Activated CD4-positive, alpha-beta T cell treated with anti-CD3 and anti-CD28 coated beads, Interleukin-2, amount 10 ng/mL, durations not matched to agents 7 days and 5 days (primary cell): ENCODE results near the gene TMEM135. TPM values are rescaled to one million over a fixed set of nuclear protein-coding genes. Genes with fewer than 3 reads are reported as not detected.
"Not testable (repeated sequence)": the region's sequence is repeated elsewhere in the genome, so short reads cannot be mapped to it uniquely, and the experiment has no call there.

Experiments
- CTCF ChIA-PET: fragments of 350-600 bp; sonication (Branson Sonifier 250); formaldehyde crosslinking; loops from one replicate; lab custom pipeline; 2021; ENCODE audit warnings: antibody characterized with exemption; lab: Charles Lee
- POLR2A ChIA-PET: fragments of 350-600 bp; sonication (Branson Sonifier 250); formaldehyde crosslinking; loops from one replicate; lab custom pipeline; 2021; ENCODE audit warnings: antibody characterized with exemption; lab: Charles Lee
- DNase-seq: peaks from one replicate; pipeline ENCODE4 v3.0.0-alpha.2; 2020
- H3K27ac Mint-ChIP-seq: one replicate; pipeline ENCODE4 v1.8.0; 2021; ENCODE audit warnings: mild to moderate bottlenecking, moderate library complexity, mixed read lengths
- H3K27me3 Mint-ChIP-seq: one replicate; pipeline ENCODE4 v1.8.0; 2021; ENCODE audit warnings: mixed read lengths
- H3K36me3 Mint-ChIP-seq: one replicate; pipeline ENCODE4 v1.8.0; 2021; ENCODE audit warnings: low read depth, mixed read lengths
- H3K4me1 Mint-ChIP-seq: one replicate; pipeline ENCODE4 v1.8.0; 2021; ENCODE audit warnings: mixed read lengths
- H3K4me3 Mint-ChIP-seq: one replicate; pipeline ENCODE4 v1.8.0; 2021; ENCODE audit warnings: mild to moderate bottlenecking, moderate library complexity, mixed read lengths
- H3K9me3 Mint-ChIP-seq: one replicate; pipeline ENCODE4 v1.8.0; 2021; ENCODE audit warnings: mixed read lengths
- total RNA-seq, 2 experiments: library from RNA; stranded (reverse); gene quantifications; one replicate each; pipeline ENCODE4 v1.2.3, GENCODE V29; 2021

Gene TMEM135
- total RNA-seq, 2 experiments from 2014 or later, result 32.9 to 33.1 TPM

- no peak for DNase-seq
- no peak overlapping the region for H3K27ac Mint-ChIP-seq
These were observed 226.2 kb downstream of the TMEM135 start for GRCh38 chr11:87263979-87264378.

GRCh38 chr11:87265132-87265531 is 227.4 kb downstream of the TMEM135 start:
- Mint-ChIP-seq H3K4me1 (no peaks in the 10 kb centered on the region), H3K4me3 (no peak overlapping the region), H3K36me3 (no peaks in the 10 kb centered on the region), H3K27ac (no peak overlapping the region), H3K27me3 (no peaks in the 10 kb centered on the region), H3K9me3 (no peaks in the 10 kb centered on the region)
- CTCF ChIA-PET, result no interaction called here
- DNase-seq, result no peak
- POLR2A ChIA-PET, result no interaction called here

More at GRCh38 chr11:87263979-87264378, 226.2 kb downstream of the TMEM135 start:
- H3K9me3 Mint-ChIP-seq, result no peaks in the 10 kb centered on the region
- no peaks in the 10 kb centered on the region for H3K36me3 Mint-ChIP-seq
- POLR2A ChIA-PET, result no interaction called here
- no peak overlapping the region for H3K4me3 Mint-ChIP-seq
- H3K27me3 Mint-ChIP-seq, result no peaks in the 10 kb centered on the region
- CTCF ChIA-PET, result no interaction called here
- H3K4me1 Mint-ChIP-seq, result no peaks in the 10 kb centered on the region

DNA sequence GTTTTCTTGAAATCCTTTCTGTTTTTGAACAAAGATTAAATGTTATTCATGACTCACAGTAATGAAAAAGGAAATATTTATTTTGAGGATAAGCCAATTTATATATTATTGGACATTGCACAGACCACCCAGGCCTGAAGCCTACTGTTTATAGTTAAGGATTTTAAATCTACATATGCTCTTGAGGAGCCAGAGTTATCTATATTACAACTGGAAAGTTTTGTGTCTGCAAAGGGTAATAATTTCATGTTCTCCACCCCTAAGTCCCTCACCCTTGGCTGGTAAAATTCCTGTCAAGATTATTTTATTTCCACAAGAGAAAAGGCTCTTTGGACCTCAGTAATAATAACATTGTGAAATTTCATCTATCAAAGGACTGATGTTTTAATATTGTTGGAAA is 228.2 kb downstream of the TMEM135 start:
- Mint-ChIP-seq H3K27me3 (no peaks in the 10 kb centered on the region), H3K4me1 (no peaks in the 10 kb centered on the region), H3K27ac (no peak overlapping the region), H3K9me3 (no peaks in the 10 kb centered on the region), H3K36me3 (no peaks in the 10 kb centered on the region), H3K4me3 (no peak overlapping the region)
- CTCF ChIA-PET, result no interaction called here
- POLR2A ChIA-PET, result no interaction called here
- DNase-seq, result no peak

- H3K4me3 Mint-ChIP-seq, result no peak overlapping the region
- no peaks in the 10 kb centered on the region for H3K4me1 Mint-ChIP-seq
- CTCF ChIA-PET, result no interaction called here
- H3K27me3 Mint-ChIP-seq, result no peaks in the 10 kb centered on the region
- no peak for DNase-seq
- no peaks in the 10 kb centered on the region for H3K36me3 Mint-ChIP-seq
- H3K9me3 Mint-ChIP-seq, result no peaks in the 10 kb centered on the region
- POLR2A ChIA-PET, result no interaction called here
- H3K27ac Mint-ChIP-seq, result no peak overlapping the region
These were observed 229.0 kb downstream of the TMEM135 start for GRCh38 chr11:87266751-87267150.

GRCh38 chr11:87271951-87272350 is 234.2 kb downstream of the TMEM135 start:
- DNase-seq, H3K9me3 Mint-ChIP-seq, H3K36me3 Mint-ChIP-seq, H3K27me3 Mint-ChIP-seq, H3K4me3 Mint-ChIP-seq, CTCF ChIA-PET, POLR2A ChIA-PET, H3K4me1 Mint-ChIP-seq, H3K27ac Mint-ChIP-seq: not testable (repeated sequence)

- no peak for DNase-seq
- Mint-ChIP-seq H3K36me3 (no peaks in the 10 kb centered on the region), H3K27me3 (no peaks in the 10 kb centered on the region), H3K4me3 (no peak overlapping the region), H3K4me1 (no peaks in the 10 kb centered on the region), H3K27ac (no peak overlapping the region), H3K9me3 (no peaks in the 10 kb centered on the region)
- ChIA-PET POLR2A (no interaction called here), CTCF (no interaction called here)
These were observed 237.4 kb downstream of the TMEM135 start for GRCh38 chr11:87275176-87275575.

- CTCF ChIA-PET, result no interaction called here
- H3K4me3 Mint-ChIP-seq, result no peak overlapping the region
- no peaks in the 10 kb centered on the region for H3K27me3 Mint-ChIP-seq
- H3K36me3 Mint-ChIP-seq, result peaks cover under 1% of the 10 kb centered on the region
- H3K27ac Mint-ChIP-seq, result no peak overlapping the region
- POLR2A ChIA-PET, result no interaction called here
- no peaks in the 10 kb centered on the region for H3K9me3 Mint-ChIP-seq
- H3K4me1 Mint-ChIP-seq, result no peaks in the 10 kb centered on the region
- DNase-seq, result no peak
These were observed 242.4 kb downstream of the TMEM135 start for GRCh38 chr11:87280143-87280542.

DNA sequence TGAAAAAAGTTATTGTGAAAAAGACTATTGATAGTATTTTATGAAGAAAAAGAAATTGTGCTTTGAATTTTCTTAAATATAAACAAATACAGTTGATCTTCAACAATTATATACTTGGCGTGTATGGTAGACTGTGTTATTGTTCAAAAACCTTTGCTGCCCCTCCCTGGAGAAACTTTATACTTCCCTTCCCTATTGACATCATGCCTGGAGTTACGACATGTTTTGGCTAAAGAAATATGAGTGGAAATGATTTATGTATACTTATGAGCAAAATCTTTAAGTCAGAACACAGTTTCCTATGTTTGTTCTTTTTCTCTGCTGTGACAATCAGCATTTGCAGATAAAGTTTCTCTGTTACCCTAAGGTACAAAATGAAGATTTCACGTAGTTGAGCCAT is 243.8 kb downstream of the TMEM135 start:
- Mint-ChIP-seq H3K27ac (no peak overlapping the region), H3K9me3 (no peaks in the 10 kb centered on the region), H3K27me3 (no peaks in the 10 kb centered on the region), H3K4me1 (no peaks in the 10 kb centered on the region), H3K4me3 (no peak overlapping the region), H3K36me3 (peaks cover 4% of the 10 kb centered on the region)
- DNase-seq, result no peak
- CTCF ChIA-PET, result interaction anchor here (0.6 to 0.9 kb wide), 2 partner anchors 276 to 284 kb away, joined by 3 read pairs; no protein-coding TSS in a partner anchor
- POLR2A ChIA-PET, result no interaction called here

DNA sequence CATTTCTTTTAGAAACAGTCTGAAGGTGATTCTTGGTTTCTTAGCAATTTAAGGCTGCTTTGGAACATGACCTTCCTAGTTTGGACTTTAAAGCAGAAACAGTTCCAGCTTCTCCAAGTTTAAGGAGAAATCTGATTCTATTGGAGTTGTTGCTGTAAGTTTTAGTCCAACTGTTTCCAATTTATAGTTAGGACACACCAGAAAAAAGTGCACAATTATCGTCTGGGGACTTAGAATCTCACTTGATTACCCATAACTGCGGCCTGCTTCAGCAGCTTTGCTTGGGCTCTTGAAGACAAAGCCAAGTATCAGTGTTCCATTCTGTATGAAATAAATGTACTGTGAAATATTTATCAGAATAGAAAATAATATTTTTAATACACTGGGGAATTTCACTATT is 246.6 kb downstream of the TMEM135 start:
- H3K27ac Mint-ChIP-seq, result no peak overlapping the region

DNA sequence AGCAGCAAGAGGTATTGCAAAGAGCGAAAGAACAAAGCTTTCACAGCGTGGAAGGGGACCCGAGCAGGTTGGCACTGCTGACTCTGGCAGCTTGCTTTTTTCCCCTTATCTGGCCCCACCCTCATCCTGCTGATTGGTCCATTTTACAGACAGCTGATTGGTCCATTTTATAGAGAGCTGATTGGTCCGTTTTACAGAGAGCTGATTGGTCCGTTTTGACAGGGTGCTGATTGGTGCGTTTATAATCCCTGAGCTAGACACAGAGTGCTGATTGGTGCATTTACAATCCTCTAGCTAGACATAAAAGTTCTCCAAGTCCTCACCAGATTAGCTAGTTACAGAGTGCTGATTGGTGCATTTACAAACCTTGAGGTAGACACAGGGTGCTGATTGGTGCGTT is 247.9 kb downstream of the TMEM135 start:
- H3K4me3 Mint-ChIP-seq, DNase-seq, POLR2A ChIA-PET, H3K4me1 Mint-ChIP-seq, H3K27ac Mint-ChIP-seq, H3K9me3 Mint-ChIP-seq, H3K27me3 Mint-ChIP-seq, H3K36me3 Mint-ChIP-seq: not testable (repeated sequence)
- CTCF ChIA-PET, result interaction anchor here (0.9 kb wide), 1 partner anchor 10 kb away, joined by 3 read pairs; no protein-coding TSS in a partner anchor

More for the DNA sequence above, 246.6 kb downstream of the TMEM135 start:
- CTCF ChIA-PET, result no interaction called here
- Mint-ChIP-seq H3K27me3 (no peaks in the 10 kb centered on the region), H3K4me1 (no peaks in the 10 kb centered on the region), H3K36me3 (peaks cover 4% of the 10 kb centered on the region), H3K9me3 (no peaks in the 10 kb centered on the region), H3K4me3 (no peak overlapping the region)
- DNase-seq, result no peak
- POLR2A ChIA-PET, result no interaction called here

- Mint-ChIP-seq H3K27ac (no peak overlapping the region), H3K27me3 (no peaks in the 10 kb centered on the region), H3K9me3 (no peaks in the 10 kb centered on the region), H3K36me3 (peaks cover 4% of the 10 kb centered on the region), H3K4me3 (no peak overlapping the region), H3K4me1 (no peaks in the 10 kb centered on the region)
- DNase-seq, result no peak
- ChIA-PET CTCF (interaction anchor here (0.9 kb wide), 1 partner anchor 10 kb away, joined by 3 read pairs; no protein-coding TSS in a partner anchor), POLR2A (no interaction called here)
These were observed 248.6 kb downstream of the TMEM135 start for GRCh38 chr11:87286338-87286737.

DNA sequence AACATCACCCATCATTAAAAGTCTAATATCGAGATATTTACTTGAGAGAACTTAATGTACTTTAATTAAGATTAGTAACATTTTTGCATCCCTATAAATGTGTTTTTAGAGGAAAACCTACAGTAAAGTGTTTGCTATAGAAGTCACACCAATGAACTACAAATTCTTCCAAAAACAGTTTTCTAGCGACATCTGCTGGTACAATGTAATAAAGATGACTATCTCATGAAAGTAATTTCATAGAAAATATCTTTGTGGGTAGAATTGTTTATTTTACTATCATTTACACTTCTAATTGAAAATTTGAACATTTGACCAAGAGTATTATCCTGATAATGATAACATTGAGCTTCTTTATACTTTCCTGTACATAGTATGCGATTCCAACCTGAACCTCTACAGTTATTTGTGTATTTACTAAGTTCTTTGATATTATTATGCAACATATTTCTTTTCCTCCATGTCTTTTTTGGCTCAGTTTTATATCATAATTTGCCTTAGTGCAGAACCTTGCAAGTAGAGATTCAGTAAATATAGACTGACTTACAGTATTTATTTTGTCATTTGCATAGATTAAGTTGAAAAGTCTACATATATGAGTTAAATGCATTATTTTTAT is 252.7 kb downstream of the TMEM135 start:
- H3K36me3 Mint-ChIP-seq, result peaks cover under 1% of the 10 kb centered on the region
- no peaks in the 10 kb centered on the region for H3K4me1 Mint-ChIP-seq
- ChIA-PET POLR2A (no interaction called here), CTCF (no interaction called here)
- no peaks in the 10 kb centered on the region for H3K9me3 Mint-ChIP-seq
- H3K27ac Mint-ChIP-seq, result no peak overlapping the region
- no peak overlapping the region for H3K4me3 Mint-ChIP-seq
- no peaks in the 10 kb centered on the region for H3K27me3 Mint-ChIP-seq
- peak; percentile 20 for DNase-seq

GRCh38 chr11:87292598-87292997 is 254.9 kb downstream of the TMEM135 start:
- no peak for DNase-seq
- Mint-ChIP-seq H3K27me3 (no peaks in the 10 kb centered on the region), H3K4me1 (no peaks in the 10 kb centered on the region), H3K4me3 (no peak overlapping the region), H3K9me3 (no peaks in the 10 kb centered on the region), H3K27ac (no peak overlapping the region), H3K36me3 (no peaks in the 10 kb centered on the region)
- ChIA-PET CTCF (interaction anchor here (0.6 kb wide), 1 partner anchor 942 kb away, joined by 3 read pairs; no protein-coding TSS in a partner anchor), POLR2A (no interaction called here)

- no peak overlapping the region for H3K4me3 Mint-ChIP-seq
- peaks cover 11% of the 10 kb centered on the region for H3K4me1 Mint-ChIP-seq
- no peaks in the 10 kb centered on the region for H3K27me3 Mint-ChIP-seq
- DNase-seq, result no peak
- H3K9me3 Mint-ChIP-seq, result no peaks in the 10 kb centered on the region
- POLR2A ChIA-PET, result no interaction called here
- no peak overlapping the region for H3K27ac Mint-ChIP-seq
- H3K36me3 Mint-ChIP-seq, result peaks cover 1% of the 10 kb centered on the region
- CTCF ChIA-PET, result interaction anchor here (1.0 kb wide), 1 partner anchor 9 kb away, joined by 3 read pairs; no protein-coding TSS in a partner anchor
These were observed 257.5 kb downstream of the TMEM135 start for GRCh38 chr11:87295237-87295636.
